Hepatocyte (in vitro differentiated cells): ENCODE data around the gene PLA1A. TPM values are rescaled to one million over a fixed set of nuclear protein-coding genes. Genes with fewer than 3 reads are reported as not detected.

Source experiments
- DNase-seq: peaks from one replicate; pipeline ENCODE4 v3.0.0-alpha.2; 2016; ENCODE audit warnings: low spot score
- H2AFZ ChIP-seq: fragments of 200-600 bp; sonication (generic); 2 replicates; pipeline ENCODE4 v1.6.0; 2016; ENCODE audit warnings: antibody characterized with exemption, mild to moderate bottlenecking
- H3K27ac ChIP-seq: fragments of 200-600 bp; sonication (generic); 2 replicates; pipeline ENCODE4 v1.5.1; 2016; ENCODE audit warnings: mild to moderate bottlenecking
- H3K27me3 ChIP-seq: fragments of 200-600 bp; sonication (generic); 2 replicates; pipeline ENCODE4 v1.6.1; 2016
- H3K36me3 ChIP-seq: fragments of 200-600 bp; sonication (generic); replicated peaks from 2 replicates; pipeline ENCODE4 v1.5.1; 2016; ENCODE audit warnings: low read depth; ENCODE audit not compliant: insufficient read depth
- H3K4me1 ChIP-seq: fragments of 200-600 bp; sonication (generic); 2 replicates; pipeline ENCODE4 v1.5.1; 2016; ENCODE audit warnings: mild to moderate bottlenecking, moderate library complexity; ENCODE audit not compliant: insufficient read depth
- H3K4me2 ChIP-seq: fragments of 200-600 bp; sonication (generic); 2 replicates; pipeline ENCODE4 v1.6.0; 2016
- H3K4me3 ChIP-seq: fragments of 200-600 bp; sonication (generic); 2 replicates; pipeline ENCODE4 v1.5.1; 2016; ENCODE audit warnings: mild to moderate bottlenecking
- H3K79me2 ChIP-seq: fragments of 200-600 bp; sonication (generic); 2 replicates; pipeline ENCODE4 v1.6.0; 2017; ENCODE audit warnings: mild to moderate bottlenecking
- H3K9me2 ChIP-seq: fragments of 200-600 bp; sonication (generic); replicated peaks from 2 replicates; pipeline ENCODE4 v1.6.0; 2017; ENCODE audit warnings: mild to moderate bottlenecking; ENCODE audit not compliant: insufficient read depth
- H3K9me3 ChIP-seq: fragments of 200-600 bp; sonication (generic); 2 replicates; pipeline ENCODE4 v1.5.1; 2016; ENCODE audit warnings: low read depth, mild to moderate bottlenecking
- H4K20me1 ChIP-seq: fragments of 200-600 bp; sonication (generic); 2 replicates; pipeline ENCODE4 v1.6.0; 2016; ENCODE audit warnings: mild to moderate bottlenecking; ENCODE audit not compliant: insufficient read depth, poor library complexity, severe bottlenecking
- EZH2 ChIP-seq: fragments of 200-600 bp; sonication (generic); IDR thresholded peaks from 2 replicates; pipeline ENCODE4 v1.6.1; 2016; ENCODE audit warnings: antibody characterized with exemption, mild to moderate bottlenecking, borderline replicate concordance
- EZH2phosphoT487 ChIP-seq: fragments of 200-600 bp; sonication (generic); IDR thresholded peaks from one replicate; pipeline ENCODE4 v1.6.1; 2018; ENCODE audit warnings: antibody characterized with exemption, mild to moderate bottlenecking, low read depth, moderate library complexity; ENCODE audit not compliant: unreplicated experiment, severe bottlenecking
- WGBS: methylation state at CpG from one replicate; pipeline ENCODE4 v1.1.6; 2016; ENCODE audit warnings: low lambda C conversion rate; ENCODE audit errors: missing lambda C conversion rate; 5-methylcytosine and 5-hydroxymethylcytosine counted together
- polyA plus RNA-seq: library from polyadenylated mRNA; unstranded; fragments of >200 nt; fragmentation: Nextera tagmentation; extraction: Ambion mirVana; gene quantifications from 2 replicates; pipeline ENCODE4 v1.2.1, GENCODE V29; 2016
- total RNA-seq: library from RNA; depleted of rRNA; stranded (reverse); fragments of >200 nt; gene quantifications from 2 replicates; pipeline ENCODE4 v1.2.3, GENCODE V29; 2014
- TF ChIP-seq, protein P1 (sequence below): fragments of 200-600 bp; sonication (generic); IDR thresholded peaks from 2 replicates; pipeline ENCODE4 v1.5.1; 2016; ENCODE audit warnings: antibody characterized with exemption, mild to moderate bottlenecking; ENCODE audit not compliant: poor library complexity

Gene PLA1A
- total and polyA plus RNA-seq, 2 experiments from 2014 or later, result 2.6 to 3.3 TPM

DNA sequence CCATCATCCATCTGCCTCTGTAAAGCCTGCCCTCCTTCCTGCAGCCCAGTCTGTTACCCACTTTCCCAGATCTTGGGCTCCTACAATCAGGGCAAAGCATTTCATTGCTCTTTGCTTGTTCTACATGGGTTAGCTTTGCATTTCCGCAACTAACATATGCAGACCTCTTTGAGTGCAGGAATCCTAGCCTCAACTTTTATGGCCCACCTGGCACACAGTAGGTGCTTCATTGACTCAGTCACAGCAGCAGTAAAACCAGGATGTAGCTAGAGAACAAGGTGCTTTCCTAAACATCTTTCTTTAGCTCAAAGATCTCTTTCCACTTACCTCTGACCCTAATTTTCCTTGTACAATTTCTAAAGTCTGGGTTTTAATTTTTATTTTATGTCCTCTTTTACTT, 41.8 kb upstream of the PLA1A start:
- Histone ChIP-seq H2AFZ (no peak overlapping the region), H3K27me3 (no peaks in the 10 kb centered on the region), H4K20me1 (no peaks in the 10 kb centered on the region), H3K79me2 (no peaks in the 10 kb centered on the region), H3K4me1 (no peaks in the 10 kb centered on the region), H3K4me2 (no peak overlapping the region), H3K4me3 (no peak overlapping the region), H3K36me3 (no peaks in the 10 kb centered on the region), H3K9me3 (no peaks in the 10 kb centered on the region), H3K27ac (no peak overlapping the region), H3K9me2 (no peaks in the 10 kb centered on the region)
- whole genome bisulfite sequencing, result 0% methylated on average over 1 of the region's 1 CpG
- DNase-seq, result no peak
- TF ChIP-seq EZH2 (no peak), EZH2phosphoT487 (no peak)
- TF ChIP-seq, protein P1, sequence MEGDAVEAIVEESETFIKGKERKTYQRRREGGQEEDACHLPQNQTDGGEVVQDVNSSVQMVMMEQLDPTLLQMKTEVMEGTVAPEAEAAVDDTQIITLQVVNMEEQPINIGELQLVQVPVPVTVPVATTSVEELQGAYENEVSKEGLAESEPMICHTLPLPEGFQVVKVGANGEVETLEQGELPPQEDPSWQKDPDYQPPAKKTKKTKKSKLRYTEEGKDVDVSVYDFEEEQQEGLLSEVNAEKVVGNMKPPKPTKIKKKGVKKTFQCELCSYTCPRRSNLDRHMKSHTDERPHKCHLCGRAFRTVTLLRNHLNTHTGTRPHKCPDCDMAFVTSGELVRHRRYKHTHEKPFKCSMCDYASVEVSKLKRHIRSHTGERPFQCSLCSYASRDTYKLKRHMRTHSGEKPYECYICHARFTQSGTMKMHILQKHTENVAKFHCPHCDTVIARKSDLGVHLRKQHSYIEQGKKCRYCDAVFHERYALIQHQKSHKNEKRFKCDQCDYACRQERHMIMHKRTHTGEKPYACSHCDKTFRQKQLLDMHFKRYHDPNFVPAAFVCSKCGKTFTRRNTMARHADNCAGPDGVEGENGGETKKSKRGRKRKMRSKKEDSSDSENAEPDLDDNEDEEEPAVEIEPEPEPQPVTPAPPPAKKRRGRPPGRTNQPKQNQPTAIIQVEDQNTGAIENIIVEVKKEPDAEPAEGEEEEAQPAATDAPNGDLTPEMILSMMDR, result no peak

DNA sequence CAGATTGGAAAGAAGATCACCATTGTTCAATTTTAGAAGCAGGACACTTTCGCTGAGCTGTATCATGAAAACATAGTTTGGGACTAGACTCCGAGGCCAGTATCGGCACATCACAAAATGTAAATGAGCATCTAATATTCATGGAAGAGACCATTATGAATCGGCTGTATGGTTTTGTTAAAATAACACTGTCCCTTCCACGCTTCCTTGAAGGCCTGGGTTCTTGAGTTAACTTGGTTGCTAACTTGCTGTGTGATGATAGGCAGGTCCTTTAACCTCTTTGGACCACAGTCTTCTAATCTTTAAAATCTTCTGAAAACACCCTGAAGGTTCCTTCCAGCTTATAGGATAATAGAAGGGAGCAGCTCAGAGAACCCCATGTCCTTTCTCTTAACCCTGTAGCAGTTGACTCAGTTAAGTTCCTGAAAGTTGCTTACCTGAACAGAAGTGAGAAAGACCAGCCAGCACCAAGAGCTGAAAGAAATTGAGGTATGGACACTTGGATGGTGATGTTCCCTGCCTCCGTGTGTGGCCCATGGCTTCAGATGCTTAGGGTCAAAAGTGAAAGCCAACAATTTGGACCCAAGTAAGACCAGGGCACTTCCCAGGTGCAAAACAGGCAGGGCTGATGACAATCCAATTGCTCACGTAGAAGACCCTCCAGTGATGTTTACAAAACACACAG, 40.4 kb upstream of the PLA1A start:
- Histone ChIP-seq H2AFZ (no peak overlapping the region), H3K27me3 (no peaks in the 10 kb centered on the region), H3K9me2 (no peaks in the 10 kb centered on the region), H4K20me1 (no peaks in the 10 kb centered on the region), H3K9me3 (no peaks in the 10 kb centered on the region), H3K79me2 (no peaks in the 10 kb centered on the region), H3K36me3 (no peaks in the 10 kb centered on the region), H3K4me3 (no peak overlapping the region), H3K27ac (no peak overlapping the region), H3K4me1 (no peaks in the 10 kb centered on the region), H3K4me2 (no peak overlapping the region)
- no peak for TF ChIP-seq EZH2phosphoT487
- TF ChIP-seq, protein P1, result no peak
- TF ChIP-seq EZH2, result no peak
- DNase-seq, result no peak
- WGBS, result 87% methylated on average over 7 of the region's 7 CpGs

DNA sequence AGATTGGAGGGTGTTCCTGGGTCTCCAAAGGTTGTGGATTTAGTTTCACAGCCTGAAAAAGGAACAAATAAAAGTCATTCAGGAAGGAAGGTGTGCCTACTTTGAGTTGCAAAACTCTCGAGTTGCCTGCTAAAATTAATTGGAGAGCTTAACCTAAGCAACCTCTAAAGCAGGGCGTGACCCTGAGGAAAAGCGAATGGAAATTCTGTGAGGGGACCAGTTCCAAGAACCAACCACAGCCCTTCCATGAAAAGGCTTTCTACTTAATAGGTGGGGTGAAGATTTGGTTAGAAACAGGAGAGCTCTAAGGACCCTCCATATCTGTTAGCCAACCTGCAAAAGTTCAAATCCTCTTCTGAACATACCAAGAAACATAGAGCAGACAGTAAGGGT, 39.8 kb upstream of the PLA1A start:
- no peak overlapping the region for H3K27ac ChIP-seq

More for the DNA sequence above, 39.8 kb upstream of the PLA1A start:
- WGBS, result 81% methylated on average over 3 of the region's 3 CpGs
- TF ChIP-seq EZH2, result no peak
- no peak for TF ChIP-seq EZH2phosphoT487
- TF ChIP-seq, protein P1, result no peak
- H3K4me3 ChIP-seq, result no peak overlapping the region
- H3K9me3 ChIP-seq, result no peaks in the 10 kb centered on the region
- no peak overlapping the region for H3K4me2 ChIP-seq
- H3K27me3 ChIP-seq, result no peaks in the 10 kb centered on the region
- H3K9me2 ChIP-seq, result no peaks in the 10 kb centered on the region
- H3K79me2 ChIP-seq, result no peaks in the 10 kb centered on the region
- no peaks in the 10 kb centered on the region for H3K4me1 ChIP-seq
- no peak for DNase-seq
- H4K20me1 ChIP-seq, result no peaks in the 10 kb centered on the region
- no peaks in the 10 kb centered on the region for H3K36me3 ChIP-seq
- H2AFZ ChIP-seq, result no peak overlapping the region
